Activated CD8-positive, alpha-beta memory T cell treated with anti-CD3 and anti-CD28 coated beads for 36 hours (primary cell): ENCODE results near the gene TNFAIP8L3. TPM values are rescaled to one million over a fixed set of nuclear protein-coding genes. Genes with fewer than 3 reads are reported as not detected.

Experiments used
- CTCF ChIA-PET: fragments of 350-600 bp; sonication (Branson Sonifier 250); formaldehyde crosslinking; loops from one replicate; lab custom pipeline; 2021; ENCODE audit warnings: antibody characterized with exemption; lab: Charles Lee
- POLR2A ChIA-PET: fragments of 350-600 bp; sonication (Branson Sonifier 250); formaldehyde crosslinking; loops from one replicate; lab custom pipeline; 2021; ENCODE audit warnings: antibody characterized with exemption; lab: Charles Lee
- total RNA-seq, 2 experiments: library from RNA; stranded (reverse); gene quantifications; one replicate each; pipeline ENCODE4 v1.2.3, GENCODE V29; 2021

The TNFAIP8L3 gene
- total RNA-seq, 2 experiments from 2014 or later, result 1.2 to 1.6 TPM

GRCh38 chr15:51093839-51094605 lies 684 bp downstream of the TNFAIP8L3 start:
- ChIA-PET POLR2A (no interaction called here), CTCF (no interaction called here)

DNA sequence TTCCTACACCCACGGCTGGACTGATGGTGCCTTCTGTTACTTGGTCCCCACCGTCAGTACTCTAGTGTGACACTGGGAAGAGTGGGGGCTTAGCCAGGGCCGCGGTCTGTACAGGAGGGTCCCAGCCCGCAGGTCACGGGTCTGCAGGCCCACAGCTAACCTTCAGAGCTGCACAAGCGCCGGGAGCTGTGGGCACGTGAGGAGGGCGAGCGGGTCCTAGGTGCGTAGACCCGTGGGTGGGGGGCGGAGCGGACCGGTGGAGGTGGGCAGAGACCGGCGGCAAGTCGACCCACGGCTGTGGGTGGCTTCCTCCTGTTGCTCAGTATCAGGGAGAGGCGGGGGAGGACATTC lies 1.2 kb downstream of the TNFAIP8L3 start:
- CTCF ChIA-PET, result no interaction called here

GRCh38 chr15:51092480-51093040 lies 2.1 kb downstream of the TNFAIP8L3 start:
- CTCF ChIA-PET, result no interaction called here
- POLR2A ChIA-PET, result no interaction called here

More for the DNA sequence above, 1.2 kb downstream of the TNFAIP8L3 start:
- POLR2A ChIA-PET, result no interaction called here

DNA sequence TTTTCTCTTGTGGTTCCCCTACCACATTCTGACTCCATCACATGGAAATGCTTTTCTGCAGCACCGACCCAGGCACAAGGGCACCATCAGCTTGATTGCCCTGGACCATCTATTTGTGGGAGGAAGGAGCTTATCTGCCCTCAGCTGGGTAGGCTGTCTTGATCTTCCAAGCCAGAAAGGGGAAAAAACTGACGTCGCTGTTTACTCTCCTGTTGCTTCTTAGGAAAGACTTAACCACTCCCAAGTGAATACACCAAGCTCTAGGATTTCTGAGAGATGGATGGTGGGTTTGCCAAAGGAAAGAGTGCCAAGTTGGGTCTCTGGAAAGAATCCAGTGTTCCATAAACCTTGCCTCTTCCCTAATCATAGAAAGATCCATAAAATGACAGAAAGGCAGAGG lies 4.0 kb downstream of the TNFAIP8L3 start:
- ChIA-PET CTCF (no interaction called here), POLR2A (no interaction called here)

DNA sequence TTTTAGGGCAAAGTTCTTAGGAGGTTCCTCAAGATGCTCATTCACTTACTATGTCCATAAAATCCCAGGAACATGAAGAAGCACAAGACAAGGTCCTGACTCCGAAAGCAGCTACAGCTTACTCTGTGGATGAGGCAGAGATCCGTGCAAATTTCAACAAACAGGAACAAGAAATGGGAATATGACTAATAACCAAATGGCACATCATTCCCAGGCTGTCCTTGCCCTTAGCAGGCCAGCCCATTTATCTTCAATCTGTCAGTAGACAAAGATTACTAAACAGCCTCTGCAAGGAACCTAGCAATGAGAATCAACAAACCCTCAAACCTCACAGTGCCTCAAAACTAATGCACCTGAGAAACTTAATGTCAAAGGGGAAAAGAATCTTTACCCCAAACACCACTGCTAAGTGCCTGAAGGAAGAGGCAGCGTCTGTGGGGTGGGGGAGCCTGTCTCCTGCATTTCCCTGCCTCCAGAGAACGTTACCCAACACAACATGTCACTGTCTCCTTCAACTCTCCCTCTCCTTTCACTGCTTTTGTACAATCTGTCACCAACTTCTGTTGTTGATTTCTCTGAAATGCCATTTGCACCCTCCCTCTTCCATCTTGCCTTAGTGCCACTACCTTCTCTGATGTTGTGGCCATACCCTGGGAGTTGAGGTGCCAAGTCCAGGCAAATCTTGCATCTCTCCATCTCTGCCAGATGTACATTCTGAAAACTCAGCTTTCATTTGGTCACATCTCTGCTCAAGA lies 4.8 kb downstream of the TNFAIP8L3 start:
- ChIA-PET POLR2A (no interaction called here), CTCF (no interaction called here)

- ChIA-PET CTCF (no interaction called here), POLR2A (no interaction called here)
These were observed 5.7 kb downstream of the TNFAIP8L3 start for GRCh38 chr15:51089041-51089440.

GRCh38 chr15:51088585-51088984 lies 6.1 kb downstream of the TNFAIP8L3 start:
- POLR2A ChIA-PET, result no interaction called here
- CTCF ChIA-PET, result no interaction called here

GRCh38 chr15:51087513-51087912 lies 7.2 kb downstream of the TNFAIP8L3 start:
- ChIA-PET CTCF (no interaction called here), POLR2A (no interaction called here)

- CTCF ChIA-PET, result no interaction called here
- POLR2A ChIA-PET, result no interaction called here
These were observed 8.3 kb downstream of the TNFAIP8L3 start for GRCh38 chr15:51086409-51086808.

GRCh38 chr15:51085764-51086163 lies 8.9 kb downstream of the TNFAIP8L3 start:
- ChIA-PET CTCF (no interaction called here), POLR2A (no interaction called here)

DNA sequence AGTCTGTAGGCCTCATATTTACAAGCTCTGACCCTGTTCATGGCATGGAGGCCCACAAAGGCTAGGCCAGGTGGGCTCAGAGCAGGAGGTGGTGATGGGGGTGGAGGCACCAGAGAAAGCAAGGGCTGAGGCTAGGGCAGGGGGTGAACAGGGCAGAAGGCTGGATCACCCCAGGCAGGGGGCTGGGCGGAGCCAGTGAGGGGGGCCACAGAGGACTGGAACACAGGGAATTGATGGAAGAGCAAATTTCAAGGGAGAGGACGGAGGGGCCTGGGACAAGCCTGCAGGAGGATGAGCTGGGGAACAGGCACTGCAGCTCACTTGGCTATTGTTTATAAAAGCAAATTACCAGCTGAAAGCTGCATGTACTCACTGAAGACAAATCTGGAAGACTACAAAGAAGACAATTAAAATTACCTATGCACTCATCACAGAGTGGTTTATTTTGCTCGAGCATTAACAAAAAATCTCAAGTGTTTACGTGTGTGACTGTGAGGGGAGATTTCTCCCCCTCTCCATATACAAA lies 11.0 kb downstream of the TNFAIP8L3 start:
- CTCF ChIA-PET, result no interaction called here

GRCh38 chr15:51082246-51082645 lies 12.5 kb downstream of the TNFAIP8L3 start:
- CTCF ChIA-PET, result no interaction called here
- POLR2A ChIA-PET, result no interaction called here

More for the DNA sequence above, 11.0 kb downstream of the TNFAIP8L3 start:
- POLR2A ChIA-PET, result no interaction called here

DNA sequence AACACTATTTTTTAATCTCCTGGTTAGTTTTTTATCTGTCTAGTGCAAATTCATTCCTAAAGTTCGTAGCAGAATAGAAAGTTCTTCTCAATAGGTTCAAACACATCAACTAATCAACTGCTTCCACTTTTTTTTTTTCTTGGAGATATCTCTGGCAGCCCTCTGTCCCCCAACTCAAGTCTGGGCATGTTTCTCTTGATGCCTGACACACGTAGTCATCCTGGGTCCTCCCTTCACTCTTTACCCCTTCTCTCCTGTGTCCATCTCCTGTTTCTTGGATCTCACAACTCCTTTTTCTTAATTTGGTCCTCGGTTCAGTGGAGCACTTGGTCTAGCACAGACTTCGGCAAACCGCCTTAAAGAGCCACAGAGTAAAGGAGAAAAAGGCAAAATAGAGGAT lies 14.4 kb downstream of the TNFAIP8L3 start:
- ChIA-PET CTCF (interaction anchor here (0.5 kb wide), 1 partner anchor 614 kb away, joined by 4 read pairs; no protein-coding TSS in a partner anchor), POLR2A (no interaction called here)

DNA sequence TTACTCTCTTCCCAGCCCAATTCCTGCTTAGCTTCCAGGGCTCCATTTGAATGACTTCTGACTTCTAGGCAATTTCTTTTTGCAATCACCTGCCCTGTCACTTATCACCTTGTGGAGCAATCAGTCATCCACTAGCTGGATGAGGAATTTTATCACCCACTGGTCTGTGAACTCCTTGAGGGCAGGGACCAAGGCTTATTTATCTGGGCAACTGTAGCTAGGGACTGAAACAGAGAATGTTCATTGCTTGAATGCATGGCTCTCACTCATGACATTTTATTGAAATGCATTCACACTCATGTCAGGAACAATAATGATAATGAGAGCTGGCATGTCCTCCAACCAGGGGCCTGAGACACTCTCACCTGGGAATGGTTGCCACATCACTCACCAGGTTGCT lies 15.5 kb downstream of the TNFAIP8L3 start:
- CTCF ChIA-PET, result no interaction called here
- POLR2A ChIA-PET, result no interaction called here

DNA sequence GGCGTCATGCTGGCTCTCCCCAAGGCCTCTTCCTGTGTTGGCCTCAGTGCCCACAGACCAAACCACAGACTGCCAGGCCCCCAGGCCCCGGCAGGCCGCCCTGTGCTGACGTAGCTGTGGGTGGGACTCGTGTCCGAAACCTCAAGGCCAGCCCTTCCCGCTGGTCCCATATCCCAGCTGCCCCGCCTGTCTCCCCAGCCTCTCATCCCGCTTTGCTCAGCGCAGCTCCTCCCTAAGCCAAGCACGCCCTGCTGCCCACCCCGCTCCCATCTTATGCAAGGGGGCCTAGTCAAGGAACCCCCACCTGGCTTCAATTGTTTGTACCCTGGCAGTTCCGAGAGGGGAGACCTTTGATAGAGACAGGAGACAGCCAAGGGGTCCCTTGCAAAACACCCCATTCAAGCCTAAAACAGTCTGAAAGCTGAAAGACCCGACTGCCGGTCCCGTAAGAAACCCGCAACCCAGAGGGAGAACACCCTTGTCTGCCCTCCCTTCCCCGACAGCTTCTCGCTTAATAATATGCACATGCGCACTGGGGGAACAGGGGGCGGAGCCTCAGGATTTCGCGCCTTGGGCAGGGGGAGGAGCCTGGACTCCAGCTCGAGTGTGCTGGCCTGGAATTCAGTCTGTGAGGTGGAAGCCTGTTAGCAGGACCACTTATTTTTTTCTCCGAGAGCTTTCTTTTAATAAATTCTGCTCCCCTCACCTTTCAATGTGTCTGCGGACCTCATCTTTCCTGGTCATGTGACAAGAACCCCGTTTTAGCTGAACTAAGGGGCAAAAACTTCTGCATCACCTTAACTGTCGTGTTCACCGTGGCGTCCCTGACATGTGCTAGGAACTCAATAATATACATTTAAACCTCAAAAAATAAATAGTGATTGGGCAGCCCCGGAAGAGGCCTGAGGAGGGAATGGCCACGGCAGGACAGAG lies 17.2 kb downstream of the TNFAIP8L3 start:
- ChIA-PET CTCF (interaction anchor here (0.6 kb wide), 1 partner anchor 64 kb away, joined by 4 read pairs; no protein-coding TSS in a partner anchor), POLR2A (interaction anchor here (0.5 to 0.8 kb wide), 2 partner anchors 71 to 548 kb away, joined by 3 read pairs; no protein-coding TSS in a partner anchor)

DNA sequence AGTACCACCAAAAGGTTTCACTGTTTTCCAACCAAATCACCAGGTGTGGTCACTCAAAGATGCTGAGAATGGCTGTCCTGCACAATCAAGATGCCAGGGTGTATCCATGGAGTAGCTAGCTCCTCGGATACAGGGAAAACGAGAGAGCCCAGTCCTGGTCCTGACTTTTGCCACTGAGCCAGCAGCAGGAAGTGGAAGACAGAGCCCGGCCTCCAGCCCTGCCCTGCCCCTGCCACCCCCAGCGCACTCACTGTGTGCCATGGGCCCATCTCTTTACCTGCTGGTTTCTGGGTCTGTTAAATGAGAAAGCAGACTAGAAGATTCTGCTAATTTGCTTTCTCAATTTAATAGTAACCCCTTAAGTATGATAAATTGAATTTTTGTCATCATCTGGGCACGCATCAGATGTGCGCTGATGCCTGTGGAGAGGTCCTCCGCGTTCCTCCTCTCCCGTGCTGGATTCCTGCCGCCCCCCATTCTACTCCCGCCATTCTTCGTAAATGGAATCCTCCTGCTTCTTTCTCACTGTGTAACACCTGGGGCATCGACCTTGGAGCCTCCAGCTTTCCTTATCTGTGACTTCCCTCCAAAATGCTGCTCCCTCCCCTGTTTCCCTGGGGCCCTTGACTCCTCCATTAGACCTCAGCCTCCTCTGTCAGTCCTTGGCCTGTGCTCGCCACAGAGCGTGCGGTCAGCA lies 18.0 kb downstream of the TNFAIP8L3 start:
- ChIA-PET CTCF (no interaction called here), POLR2A (interaction anchor here (0.5 kb wide), 1 partner anchor 547 kb away, joined by 3 read pairs; no protein-coding TSS in a partner anchor)

DNA sequence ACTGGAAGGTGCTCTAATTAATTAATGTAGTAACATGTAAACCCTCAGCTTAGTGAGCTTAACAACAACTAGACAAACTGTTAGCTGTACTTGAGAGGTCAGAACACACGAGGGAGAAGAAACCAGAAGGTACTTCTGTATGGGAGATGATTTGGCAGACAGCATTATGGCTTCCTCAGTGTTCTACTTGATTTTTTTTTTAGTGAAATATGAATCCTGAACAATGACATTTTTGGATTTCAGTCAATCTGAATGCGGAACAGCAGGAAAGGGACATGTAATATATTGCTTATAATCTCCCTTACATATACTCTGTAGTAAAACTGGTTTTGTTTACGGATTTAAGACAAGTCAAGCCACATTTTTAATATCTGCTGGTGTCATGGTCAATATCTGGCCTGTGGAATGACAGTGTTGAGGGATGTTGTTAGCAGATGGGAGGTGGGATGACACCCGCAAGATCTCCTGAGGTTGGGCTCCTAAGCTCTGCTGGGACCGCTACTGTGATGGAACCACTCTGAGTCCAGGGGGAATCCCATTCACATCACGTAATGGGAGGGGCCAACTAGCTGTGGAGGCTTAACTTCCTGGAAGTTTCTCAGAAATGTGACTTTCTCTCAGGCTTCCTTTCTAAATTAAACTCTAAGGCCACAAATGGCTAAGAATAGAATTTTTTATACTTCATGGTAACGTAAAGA lies 18.7 kb downstream of the TNFAIP8L3 start:
- POLR2A ChIA-PET, result no interaction called here
- CTCF ChIA-PET, result no interaction called here

GRCh38 chr15:51075364-51075763 lies 19.3 kb downstream of the TNFAIP8L3 start:
- ChIA-PET POLR2A (no interaction called here), CTCF (no interaction called here)
